ENCODE measurements around the gene SLC13A2.

Gene SLC13A2

DNA sequence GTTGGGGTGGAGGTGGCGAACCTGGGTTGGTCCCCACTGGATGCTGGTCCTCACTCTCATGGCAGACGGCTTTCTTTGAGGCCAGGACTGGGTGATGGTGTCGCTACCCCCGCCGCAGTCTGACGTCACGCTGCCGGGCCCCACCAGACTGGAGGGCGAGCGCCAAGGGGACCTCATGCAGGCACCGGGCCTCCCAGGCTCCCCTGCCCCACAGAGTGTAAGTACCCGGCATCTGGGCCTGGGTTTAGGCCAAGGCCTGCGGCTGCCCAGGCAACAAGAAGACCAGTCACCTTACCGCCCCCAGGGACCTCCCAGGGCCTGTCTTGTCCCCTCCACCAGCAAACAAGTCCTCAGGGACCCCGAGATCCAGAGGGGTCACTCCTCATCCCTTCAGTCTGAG, 50.4 kb downstream of the SLC13A2 start:
- H3K27ac ChIP-seq = no peak overlapping the region
- no peak overlapping the region for H3K4me3 ChIP-seq
- no peak for DNase-seq (ENCODE audit: low spot score)
- TF ChIP-seq, protein P1, sequence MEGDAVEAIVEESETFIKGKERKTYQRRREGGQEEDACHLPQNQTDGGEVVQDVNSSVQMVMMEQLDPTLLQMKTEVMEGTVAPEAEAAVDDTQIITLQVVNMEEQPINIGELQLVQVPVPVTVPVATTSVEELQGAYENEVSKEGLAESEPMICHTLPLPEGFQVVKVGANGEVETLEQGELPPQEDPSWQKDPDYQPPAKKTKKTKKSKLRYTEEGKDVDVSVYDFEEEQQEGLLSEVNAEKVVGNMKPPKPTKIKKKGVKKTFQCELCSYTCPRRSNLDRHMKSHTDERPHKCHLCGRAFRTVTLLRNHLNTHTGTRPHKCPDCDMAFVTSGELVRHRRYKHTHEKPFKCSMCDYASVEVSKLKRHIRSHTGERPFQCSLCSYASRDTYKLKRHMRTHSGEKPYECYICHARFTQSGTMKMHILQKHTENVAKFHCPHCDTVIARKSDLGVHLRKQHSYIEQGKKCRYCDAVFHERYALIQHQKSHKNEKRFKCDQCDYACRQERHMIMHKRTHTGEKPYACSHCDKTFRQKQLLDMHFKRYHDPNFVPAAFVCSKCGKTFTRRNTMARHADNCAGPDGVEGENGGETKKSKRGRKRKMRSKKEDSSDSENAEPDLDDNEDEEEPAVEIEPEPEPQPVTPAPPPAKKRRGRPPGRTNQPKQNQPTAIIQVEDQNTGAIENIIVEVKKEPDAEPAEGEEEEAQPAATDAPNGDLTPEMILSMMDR (IDR thresholded peaks at IDR 0.05) = no peak

DNA sequence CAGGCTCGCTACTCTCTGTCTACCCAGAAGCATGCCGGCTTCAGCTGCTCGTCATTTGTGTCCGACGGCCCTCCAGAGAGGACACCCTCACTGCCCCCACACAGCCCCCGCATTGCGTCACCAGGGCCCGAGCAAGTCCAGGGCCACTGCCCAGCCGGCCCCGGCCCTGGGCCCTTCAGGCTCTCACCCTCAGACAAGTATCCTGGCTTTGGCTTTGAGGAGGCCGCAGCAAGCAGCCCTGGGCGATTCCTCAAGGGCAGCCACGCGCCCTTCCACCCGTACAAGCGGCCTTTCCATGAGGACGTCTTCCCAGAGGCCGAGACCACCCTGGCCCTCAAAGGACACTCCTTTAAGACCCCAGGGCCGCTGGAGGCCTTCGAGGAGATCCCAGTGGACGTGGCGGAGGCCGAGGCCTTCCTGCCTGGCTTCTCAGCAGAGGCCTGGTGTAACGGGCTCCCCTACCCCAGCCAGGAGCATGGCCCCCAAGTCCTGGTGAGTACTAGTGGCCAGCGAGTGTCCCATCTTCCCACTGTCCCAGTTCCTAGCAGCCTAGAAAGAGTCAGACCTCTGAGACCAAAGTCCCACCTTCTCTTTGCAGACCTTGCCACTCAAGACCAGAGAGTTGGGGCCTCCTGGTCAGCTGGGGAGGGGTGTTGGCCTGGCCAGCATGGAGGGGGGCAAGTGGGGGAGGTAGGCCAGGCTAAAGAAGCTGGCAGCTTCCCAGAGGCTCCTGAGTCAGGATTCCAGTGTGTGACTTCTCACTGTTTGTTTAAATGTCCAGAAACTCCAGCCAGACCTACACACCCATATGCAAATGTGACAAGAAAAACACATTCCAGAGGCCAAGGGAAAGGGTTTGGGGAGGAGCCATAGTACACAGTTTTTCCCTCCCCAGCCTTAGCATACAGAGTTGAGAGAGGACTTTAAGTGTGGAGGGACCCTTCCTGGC, 51.3 kb downstream of the SLC13A2 start:
- DNase-seq (ENCODE audit: low spot score) = no peak
- no peak overlapping the region for H3K4me3 ChIP-seq
- TF ChIP-seq, protein P1 (IDR thresholded peaks at IDR 0.05) = no peak
- no peak overlapping the region for H3K27ac ChIP-seq

DNA sequence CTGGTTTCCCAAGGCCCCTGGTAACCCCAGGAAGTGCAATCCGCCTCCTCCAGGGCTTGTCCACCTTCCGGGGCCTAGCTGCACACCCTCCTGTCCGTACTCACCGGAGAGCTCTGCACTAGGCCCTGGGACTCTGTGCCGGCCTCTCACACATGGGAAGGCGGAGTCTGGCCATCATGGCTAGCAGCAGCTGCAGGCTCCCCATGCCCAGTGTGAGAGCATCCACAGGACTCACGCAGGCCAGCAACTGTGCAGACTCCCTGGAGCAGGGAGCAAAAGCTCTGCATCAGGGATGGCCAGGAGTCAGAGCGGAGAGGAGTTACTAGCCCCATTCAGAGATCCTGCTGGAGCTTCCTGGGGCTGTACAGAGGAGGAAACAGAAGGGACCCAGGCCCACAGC, 52.9 kb downstream of the SLC13A2 start:
- TF ChIP-seq, protein P1 (IDR thresholded peaks at IDR 0.05) = no peak
- DNase-seq (ENCODE audit: low spot score) = no peak
- H3K27ac ChIP-seq = no peak overlapping the region
- no peak overlapping the region for H3K4me3 ChIP-seq

DNA sequence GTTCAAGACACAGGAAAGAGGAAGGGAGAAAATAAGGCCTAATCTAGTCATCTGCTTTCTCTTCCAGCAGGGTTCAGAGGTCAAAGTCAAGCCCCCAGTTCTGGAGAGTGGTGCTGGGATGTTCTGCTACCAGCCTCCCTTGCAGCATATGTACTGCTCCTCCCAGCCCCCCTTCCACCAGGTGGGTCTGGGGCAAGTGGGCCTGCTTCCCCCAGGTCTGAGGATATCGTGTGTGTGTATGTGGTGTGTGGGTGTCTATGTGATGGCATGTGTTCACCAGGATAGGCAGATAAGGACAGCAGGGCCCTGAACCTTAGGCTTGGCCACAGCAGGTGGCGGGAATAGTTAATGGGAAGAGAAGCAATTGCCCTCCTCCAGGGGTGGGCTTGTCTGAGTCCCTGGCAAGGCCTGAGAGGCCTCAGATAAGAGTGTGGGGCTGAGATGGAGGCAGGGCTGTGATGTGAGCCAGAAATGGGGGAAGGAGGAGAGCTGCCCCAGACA, 53.8 kb downstream of the SLC13A2 start:
- TF ChIP-seq, protein P1 (IDR thresholded peaks at IDR 0.05) = no peak
- DNase-seq (ENCODE audit: low spot score) = no peak
- H3K4me3 ChIP-seq = no peak overlapping the region
- no peak overlapping the region for H3K27ac ChIP-seq

DNA sequence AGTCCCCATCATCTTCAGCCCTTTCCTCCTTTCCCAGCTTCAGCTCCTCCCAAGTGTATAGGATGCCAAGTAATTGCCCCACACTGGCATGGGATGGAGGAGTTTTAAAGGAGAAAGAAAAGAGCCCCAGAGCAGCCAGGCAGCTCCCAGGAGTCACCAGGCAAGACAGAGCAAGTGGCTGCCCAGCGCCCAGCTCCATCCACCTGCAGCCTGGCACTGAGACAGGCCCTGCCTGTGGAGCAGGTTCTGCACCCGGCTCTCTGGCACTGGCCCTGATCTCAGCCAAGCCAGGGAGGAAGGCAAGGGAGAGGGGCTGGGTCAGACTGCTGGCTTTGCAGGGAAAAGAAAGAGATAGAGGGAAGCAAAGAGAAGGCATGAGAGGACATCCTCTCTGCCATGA, 54.4 kb downstream of the SLC13A2 start:
- no peak overlapping the region for H3K27ac ChIP-seq
- TF ChIP-seq, protein P1 (IDR thresholded peaks at IDR 0.05) = no peak
- no peak for DNase-seq (ENCODE audit: low spot score)

DNA sequence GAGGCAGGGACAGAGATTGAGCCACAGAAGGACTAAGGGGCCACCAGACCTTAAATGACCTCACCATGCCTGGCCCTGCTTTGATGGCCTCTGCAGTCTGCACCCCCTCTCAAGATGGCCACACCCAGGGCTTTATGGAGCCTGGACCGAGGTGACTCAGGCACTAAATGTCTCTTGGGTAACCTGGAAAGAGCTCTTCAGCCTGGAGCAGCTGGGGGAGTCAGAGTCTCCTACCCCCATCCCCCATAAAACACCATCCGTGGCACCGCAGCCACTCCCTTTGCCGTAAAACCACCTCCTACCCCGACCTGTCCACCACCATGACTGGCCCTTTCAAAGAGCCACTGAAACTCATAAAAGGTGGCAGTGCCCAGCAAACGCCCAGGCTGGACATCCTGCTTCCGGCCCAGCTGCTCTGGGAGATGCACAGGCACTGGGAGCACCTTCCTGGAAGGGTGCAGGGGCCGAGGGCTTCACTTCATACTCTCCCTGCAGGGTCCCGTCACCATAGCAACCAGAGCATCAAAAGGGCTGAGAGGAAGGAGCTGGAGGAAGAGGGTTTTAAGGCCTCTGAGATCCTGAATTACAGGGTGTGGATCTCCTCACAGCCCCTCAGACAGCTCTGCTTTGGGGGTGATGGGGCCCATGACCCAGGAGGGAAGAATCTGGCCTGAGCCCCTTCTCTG, 55.0 kb downstream of the SLC13A2 start:
- no peak overlapping the region for H3K27ac ChIP-seq
- no peak overlapping the region for H3K4me3 ChIP-seq
- DNase-seq (ENCODE audit: low spot score) = no peak
- TF ChIP-seq, protein P1 (IDR thresholded peaks at IDR 0.05) = no peak

More for the DNA sequence above, 54.4 kb downstream of the SLC13A2 start:
- no peak overlapping the region for H3K4me3 ChIP-seq
